ENCODE data around the gene NAGPA. TPM values are rescaled to one million over a fixed set of nuclear protein-coding genes. Genes with fewer than 3 reads are reported as not detected.
A peak's percentile ranks its signal among the peaks of the same experiment; 100 is the strongest.

Gene NAGPA
- total and polyA plus RNA-seq, 2 of the 8 experiments (the other 6 are each of a cell fraction or from before 2014, with no cell fraction given) = 10.1 to 13.2 TPM

DNA sequence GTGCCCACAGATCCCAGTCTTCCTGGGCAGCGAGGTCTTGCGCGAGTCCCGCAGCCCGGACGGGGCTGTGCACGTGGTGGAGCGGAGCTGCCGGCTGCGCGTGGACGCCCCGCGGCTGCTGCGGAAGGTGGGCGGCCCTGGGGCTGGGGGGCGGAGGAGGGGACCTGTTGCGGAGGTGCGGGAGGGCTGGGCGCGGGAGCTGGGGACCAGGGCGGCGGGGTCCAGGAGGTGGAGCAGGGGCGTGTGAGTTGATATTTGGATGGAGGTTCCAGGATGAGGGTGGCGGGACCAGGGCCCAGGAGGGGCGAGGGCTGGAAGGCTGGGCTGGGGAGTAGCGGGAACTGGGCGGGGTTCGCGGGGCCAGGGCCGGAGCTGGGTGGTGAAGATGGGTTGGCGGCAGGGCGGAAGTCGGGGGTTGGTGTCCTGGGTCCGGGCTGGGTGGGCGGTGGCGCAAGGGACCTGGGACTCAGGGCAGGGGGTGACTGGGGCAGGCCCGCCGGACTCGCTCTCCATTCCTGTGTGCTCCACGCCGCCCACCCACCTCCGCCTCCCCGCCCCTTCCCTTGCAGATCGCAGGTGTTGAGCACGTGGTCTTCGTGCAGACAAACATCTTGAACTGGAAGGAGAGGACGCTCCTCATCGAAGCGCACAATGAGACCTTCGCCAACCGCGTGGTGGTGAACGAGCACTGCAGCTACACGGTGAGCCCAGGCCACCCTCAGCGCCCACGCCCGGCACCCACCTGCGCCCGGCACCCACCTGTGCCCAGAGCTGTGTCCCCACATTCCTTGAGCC lies 46.0 kb downstream of the NAGPA start:
- H3K4ac ChIP-seq (replicated peaks; ENCODE audit: insufficient read length, low read depth, low read length) = peak overlapping the region; percentile 78
- peaks cover 4 to 26% (median 20%) of the 10 kb centered on the region in 4 experiments for H3K27me3 ChIP-seq (replicated peaks in 1 of 4; ENCODE audit: control insufficient read depth in 3 of 4, extremely low read depth in 1 of 4, insufficient read depth in 3 of 4, low read length in 3 of 4)
- peak overlapping the region; percentile 91 for H2AFZ ChIP-seq (ENCODE audit: low read length)
- peaks cover 0 to 3% (median 1%) of the 10 kb centered on the region in 4 experiments; a peak in 3 of 7 replicates for H3K4me1 ChIP-seq (replicated peaks in 1 of 4; ENCODE audit: control insufficient read depth in 3 of 4, insufficient read depth in 4 of 4, low read length in 3 of 4)
- FAIRE-seq = no peak
- H3K9ac ChIP-seq (replicated peaks in 1 of 4; ENCODE audit: extremely low read depth in 1 of 4, low read depth in 3 of 4, low read length in 3 of 4) = no peak overlapping the region
- peak overlapping the region; percentile 95; the same call in 1 of the 2 replicates for H2BK15ac ChIP-seq (ENCODE audit: low read length)
- H2BK120ac ChIP-seq (replicated peaks; ENCODE audit: low read depth, low read length) = no peak overlapping the region
- H3K18ac ChIP-seq (ENCODE audit: extremely low read depth, low read length) = peak overlapping the region; percentile 51
- no peak overlapping the region for H3K56ac ChIP-seq (replicated peaks; ENCODE audit: insufficient read length, low read depth, low read length)
- TF ChIP-seq KDM5A (IDR thresholded peaks at IDR 0.05; ENCODE audit: low read length) (no peak), E2F6 (IDR thresholded peaks at IDR 0.05) (peak; percentile 94), KDM4A (IDR thresholded peaks at IDR 0.05; ENCODE audit: low read depth, low read length, severe bottlenecking) (peak; percentile 62), CHD1 (IDR thresholded peaks at IDR 0.05; ENCODE audit: low read depth, low read length) (no peak), TCF12 (IDR thresholded peaks at IDR 0.05; ENCODE audit: low read depth, low read length) (no peak), MAX (IDR thresholded peaks at IDR 0.05) (peak; percentile 99), TEAD4 (IDR thresholded peaks at IDR 0.05; ENCODE audit: low read depth, low read length) (0 out of 2 replicates have a peak, but pooled peaks have one; percentile 21)
- peak overlapping the region; percentile 14 to 60 (median 24); a peak in 6 of 8 replicates for H3K4me3 ChIP-seq (ENCODE audit: extremely low read depth in 1 of 4, insufficient read depth in 2 of 4, low read depth in 3 of 4, low read length in 4 of 4)
- no peaks in the 10 kb centered on the region; a peak in 1 of 4 replicates for H3K9me3 ChIP-seq (ENCODE audit: insufficient read depth in 2 of 2, low read depth in 1 of 2, low read length in 1 of 2)
- no peak overlapping the region for H3K14ac ChIP-seq (ENCODE audit: insufficient read length)
- H4K20me1 ChIP-seq (replicated peaks in 1 of 2; ENCODE audit: control insufficient read depth in 1 of 2, insufficient read depth in 2 of 2, low read length in 2 of 2) = no peaks in the 10 kb centered on the region
- H3K79me1 ChIP-seq (ENCODE audit: low read depth, low read length) = no peaks in the 10 kb centered on the region
- no peaks in the 10 kb centered on the region for H3K79me2 ChIP-seq (ENCODE audit: control insufficient read depth in 1 of 2, insufficient read depth in 2 of 2, low read length in 2 of 2)
- peaks cover 4% of the 10 kb centered on the region; the same call in 1 of the 2 replicates for H3K23me2 ChIP-seq (ENCODE audit: low read depth, low read length)
- DNase-seq (ENCODE audit: low read depth in 1 of 2, low spot score in 2 of 2) = peak in 1 of 2 experiments; percentile 81
- H3K36me3 ChIP-seq (ENCODE audit: control insufficient read depth in 2 of 4, insufficient read depth in 4 of 4, low read length in 3 of 4) = no peaks in the 10 kb centered on the region
- no peak overlapping the region for H2AK5ac ChIP-seq (ENCODE audit: low read depth, low read length)
- ChIA-PET CTCF (ENCODE audit: partially characterized antibody) (interaction anchor here (0.8 kb wide), 1 partner anchor 69 kb away, joined by 3 read pairs; no protein-coding TSS in a partner anchor), POLR2A (ENCODE audit: partially characterized antibody) (interaction anchor here (0.6 to 1.7 kb wide), 5 partner anchors 13 to 92 kb away, joined by 3 to 5 read pairs (median 4); partner anchors contain the start of gene NAGPA)
- 0 out of 2 replicates have a peak overlapping the region, but pooled peaks have one; percentile 32 for H2BK20ac ChIP-seq (ENCODE audit: low read length)
- peak overlapping the region; percentile 52 to 73 for H3K4me2 ChIP-seq (ENCODE audit: insufficient read depth in 1 of 2, low read depth in 2 of 2, low read length in 2 of 2)
- H2BK12ac ChIP-seq (ENCODE audit: low read depth, low read length) = peak overlapping the region; percentile 99; the same call in 1 of the 2 replicates
- H3K23ac ChIP-seq (ENCODE audit: insufficient read length) = no peak overlapping the region
- H4K8ac ChIP-seq (ENCODE audit: extremely low read depth, insufficient read depth, low read length) = peak overlapping the region; percentile 80
- H2BK5ac ChIP-seq (ENCODE audit: low read depth, low read length) = peak overlapping the region; percentile 44; the same call in 1 of the 2 replicates
- WGBS, 2 experiments (ENCODE audit: extremely low coverage in 1 of 2, insufficient coverage in 1 of 2, insufficient read length in 1 of 2, insufficient replicate concordance in 2 of 2, low coverage in 1 of 2, low lambda C conversion rate in 2 of 2, missing lambda C conversion rate in 1 of 2) = 50% methylated on average over 26 of the region's 60 CpGs; no CpG with 5 or more reads in 1 of the 2 experiments
- H4K91ac ChIP-seq (replicated peaks; ENCODE audit: insufficient read length, low read length) = peak overlapping the region; percentile 52
- H3K27ac ChIP-seq (ENCODE audit: low read depth, low read length) = no peak overlapping the region
- no peak overlapping the region for H4K5ac ChIP-seq (ENCODE audit: insufficient read length, low read depth, low read length)

All from H1 (cell line).